Liver (tissue), 9 donors: ENCODE results near the gene THSD4. TPM values are rescaled to one million over a fixed set of nuclear protein-coding genes. Genes with fewer than 3 reads are reported as not detected.
A peak's percentile ranks its signal among the peaks of the same experiment; 100 is the strongest.

ENCODE experiments used
- DNase-seq: peaks from one replicate; pipeline ENCODE4 v3.0.0-alpha.2; 2017; ENCODE audit warnings: low spot score
- H3K27ac ChIP-seq, 2 donors: one replicate each; pipeline ENCODE4 v1.7.0; 2013; ENCODE audit warnings: inconsistent platforms in 2 of 2, low read length in 2 of 2, control low read depth in 1 of 2, low read depth in 1 of 2, mild to moderate bottlenecking in 1 of 2
- H3K27me3 ChIP-seq, 4 donors: one replicate each; pipeline versions ENCODE4 v1.6.1 to v1.7.0; 2013; ENCODE audit warnings: low read length in 3 of 4, inconsistent platforms in 1 of 4, mild to moderate bottlenecking in 1 of 4, moderate library complexity in 1 of 4; ENCODE audit not compliant: control insufficient read depth in 4 of 4, insufficient read depth in 4 of 4
- H3K36me3 ChIP-seq, 4 donors: one replicate each; pipeline versions ENCODE4 v1.6.1 to v1.7.0; 2013; ENCODE audit warnings: low read length in 3 of 4, mild to moderate bottlenecking in 3 of 4, low read depth in 1 of 4, moderate library complexity in 1 of 4; ENCODE audit not compliant: control insufficient read depth in 4 of 4, insufficient read depth in 3 of 4
- H3K4me1 ChIP-seq, 4 donors: one replicate each; pipeline versions ENCODE4 v1.6.1 to v1.7.0; 2013; ENCODE audit warnings: low read length in 3 of 4, mild to moderate bottlenecking in 3 of 4, moderate library complexity in 1 of 4; ENCODE audit not compliant: control insufficient read depth in 4 of 4, insufficient read depth in 4 of 4
- H3K4me3 ChIP-seq, 3 donors: one replicate each; pipeline versions ENCODE4 v1.6.1 to v1.7.0; 2013; ENCODE audit warnings: low read length in 3 of 3, control low read depth in 1 of 3, low read depth in 1 of 3, mild to moderate bottlenecking in 1 of 3
- H3K9ac ChIP-seq, 2 donors: one replicate each; pipeline ENCODE4 v1.7.0; 2013; ENCODE audit warnings: low read length in 2 of 2, mild to moderate bottlenecking in 2 of 2, moderate library complexity in 2 of 2, control low read depth in 1 of 2, low read depth in 1 of 2
- H3K9me3 ChIP-seq, 4 donors: one replicate each; pipeline versions ENCODE4 v1.6.1 to v1.7.0; 2013; ENCODE audit warnings: low read length in 3 of 4; ENCODE audit not compliant: control insufficient read depth in 4 of 4
- ATF3 ChIP-seq: IDR thresholded peaks from 2 replicates; pipeline ENCODE4 v1.6.1; 2016; ENCODE audit warnings: antibody characterized with exemption
- CTCF ChIP-seq: fragments of 150-350 bp; IDR thresholded peaks from 2 replicates; pipeline ENCODE4 v1.5.1; 2017; ENCODE audit warnings: improper control_type of control experiment, low read depth, low read length; ENCODE audit not compliant: missing input control
- EGR1 ChIP-seq, 2 donors: IDR thresholded peaks; 2 replicates each; pipeline ENCODE4 v1.6.1; 2016 to 2018; ENCODE audit warnings: antibody characterized with exemption in 2 of 2, low read depth in 2 of 2
- FOXA1 ChIP-seq: IDR thresholded peaks from 2 replicates; pipeline ENCODE4 v1.6.1; 2016; ENCODE audit warnings: antibody characterized with exemption
- GABPA ChIP-seq, 2 donors: IDR thresholded peaks in 1 of 2; conservative IDR thresholded peaks in 1 of 2; 2 replicates each; pipeline ENCODE4 v1.6.1; 2016; ENCODE audit warnings: antibody characterized with exemption in 2 of 2, mild to moderate bottlenecking in 1 of 2, moderate library complexity in 1 of 2
- HNF4A ChIP-seq, 2 donors: conservative IDR thresholded peaks; 2 replicates each; pipeline ENCODE4 v1.6.1; 2016; ENCODE audit warnings: antibody characterized with exemption in 2 of 2, mild to moderate bottlenecking in 2 of 2
- HNF4G ChIP-seq: IDR thresholded peaks from 2 replicates; pipeline ENCODE4 v1.6.1; 2016; ENCODE audit warnings: antibody characterized with exemption
- JUND ChIP-seq, 2 donors: IDR thresholded peaks; 2 replicates each; pipeline ENCODE4 v1.6.1; 2016; ENCODE audit warnings: antibody characterized with exemption in 2 of 2
- MAX ChIP-seq: IDR thresholded peaks from 2 replicates; pipeline ENCODE4 v1.6.1; 2016; ENCODE audit warnings: antibody characterized with exemption
- NR2F2 ChIP-seq: IDR thresholded peaks from 2 replicates; pipeline ENCODE4 v1.6.1; 2016; ENCODE audit warnings: antibody characterized with exemption
- RAD21 ChIP-seq, 2 donors: IDR thresholded peaks; 2 replicates each; pipeline ENCODE4 v1.6.1; 2016; ENCODE audit warnings: antibody characterized with exemption in 2 of 2, mild to moderate bottlenecking in 2 of 2
- REST ChIP-seq: IDR thresholded peaks from 2 replicates; pipeline ENCODE4 v1.6.1; 2016; ENCODE audit warnings: antibody characterized with exemption, mild to moderate bottlenecking
- RXRA ChIP-seq, 2 donors: IDR thresholded peaks; 2 replicates each; pipeline ENCODE4 v1.6.1; 2017 to 2018; ENCODE audit warnings: antibody characterized with exemption in 2 of 2, mild to moderate bottlenecking in 1 of 2
- SP1 ChIP-seq: IDR thresholded peaks from 2 replicates; pipeline ENCODE4 v1.6.1; 2018; ENCODE audit warnings: antibody characterized with exemption, mild to moderate bottlenecking
- TAF1 ChIP-seq: conservative IDR thresholded peaks from 2 replicates; pipeline ENCODE4 v1.6.1; 2016; ENCODE audit warnings: antibody characterized with exemption, mild to moderate bottlenecking
- YY1 ChIP-seq: IDR thresholded peaks from 2 replicates; pipeline ENCODE4 v1.6.1; 2016; ENCODE audit warnings: antibody characterized with exemption, mild to moderate bottlenecking
- ZBTB33 ChIP-seq: IDR thresholded peaks from 2 replicates; pipeline ENCODE4 v1.6.1; 2016; ENCODE audit warnings: antibody characterized with exemption
- WGBS: extraction: QIAGEN DNeasy Blood & Tissue Kit; methylation state at CpG from one replicate; pipeline ENCODE4 v1.1.7; 2013; 5-methylcytosine and 5-hydroxymethylcytosine counted together
- polyA plus RNA-seq, 2 donors: library from polyadenylated mRNA; stranded (reverse) in 1 of 2; unstranded in 1 of 2; fragments of 200-250 nt in 1 of 2; fragments of >200 nt in 1 of 2; fragmentation: Nextera tagmentation in 1 of 2; extraction: Ambion mirVana in 1 of 2; gene quantifications; one replicate each; pipeline versions ENCODE4 v1.2.1 to v1.2.3, GENCODE V29; 2013 to 2015
- total RNA-seq, 2 donors: library from RNA; depleted of rRNA; stranded (reverse); fragments of >200 nt; gene quantifications; one replicate each; pipeline ENCODE4 v1.2.3, GENCODE V29; 2014
- donor health status: healthy.
- donor health status: healthy.
- donor health status: healthy.
- donor health status: healthy.
- donor health status: healthy.

Gene THSD4
- total and polyA plus RNA-seq, 4 donors: 0.23 to 11.5 (median 1.9) TPM

- Histone ChIP-seq H3K9ac (no peak overlapping the region), H3K4me1 (peaks cover 7 to 36% (median 27%) of the 10 kb centered on the region in 4 donors), H3K27ac (no peak overlapping the region), H3K27me3 (no peaks in the 10 kb centered on the region), H3K36me3 (no peaks in the 10 kb centered on the region), H3K9me3 (no peaks in the 10 kb centered on the region), H3K4me3 (no peak overlapping the region)
- no peak for DNase-seq
- no peak for TF ChIP-seq RAD21 (IDR thresholded peaks at IDR 0.05)
- no peak for TF ChIP-seq GABPA (IDR thresholded peaks at IDR 0.05 in 1 of 2, conservative IDR thresholded peaks at IDR 0.05 in 1 of 2)
- TF ChIP-seq SP1: no peak
- TF ChIP-seq FOXA1: no peak
- TF ChIP-seq EGR1 (IDR thresholded peaks at IDR 0.05; ENCODE audit: low read depth in 2 of 2): no peak
- TF ChIP-seq CTCF: no peak
- no peak for TF ChIP-seq JUND (IDR thresholded peaks at IDR 0.05)
- no peak for TF ChIP-seq REST
- TF ChIP-seq TAF1: no peak
- TF ChIP-seq ZBTB33: no peak
- TF ChIP-seq RXRA (IDR thresholded peaks at IDR 0.05): no peak
- TF ChIP-seq ATF3: no peak
- TF ChIP-seq MAX: no peak
- no peak for TF ChIP-seq YY1
- no peak for TF ChIP-seq NR2F2
- no peak for TF ChIP-seq HNF4G
- 71% methylated on average over 3 of the region's 3 CpGs for WGBS
Measured at GRCh38 chr15:71728881-71729280, 613.6 kb downstream of the THSD4 start.

- 74% methylated on average over 2 of the region's 2 CpGs for WGBS
- H3K36me3 ChIP-seq: no peaks in the 10 kb centered on the region
- no peak overlapping the region for H3K4me3 ChIP-seq
- TF ChIP-seq HNF4A (conservative IDR thresholded peaks at IDR 0.05) (no peak), YY1 (no peak), JUND (IDR thresholded peaks at IDR 0.05) (no peak), NR2F2 (no peak), HNF4G (no peak), SP1 (no peak), TAF1 (no peak), FOXA1 (no peak), CTCF (no peak), MAX (no peak), REST (no peak), RXRA (IDR thresholded peaks at IDR 0.05) (no peak), EGR1 (IDR thresholded peaks at IDR 0.05; ENCODE audit: low read depth in 2 of 2) (no peak), GABPA (IDR thresholded peaks at IDR 0.05 in 1 of 2, conservative IDR thresholded peaks at IDR 0.05 in 1 of 2) (no peak)
Measured at GRCh38 chr15:71729319-71729718, 614.0 kb downstream of the THSD4 start.

More at GRCh38 chr15:71729319-71729718, 614.0 kb downstream of the THSD4 start:
- peak overlapping the region in 1 of 2 donors; percentile 21 for H3K9ac ChIP-seq
- DNase-seq: no peak
- no peak overlapping the region for H3K27ac ChIP-seq
- H3K4me1 ChIP-seq: peaks cover 7 to 37% (median 28%) of the 10 kb centered on the region in 4 donors
- H3K27me3 ChIP-seq: no peaks in the 10 kb centered on the region
- no peaks in the 10 kb centered on the region for H3K9me3 ChIP-seq
